ENCODE measurements around the gene GATB. TPM values are rescaled to one million over a fixed set of nuclear protein-coding genes. Genes with fewer than 3 reads are reported as not detected.

Gene GATB
- total and polyA plus RNA-seq, 5 donors = 87.5 to 182 (median 94.1) TPM

DNA sequence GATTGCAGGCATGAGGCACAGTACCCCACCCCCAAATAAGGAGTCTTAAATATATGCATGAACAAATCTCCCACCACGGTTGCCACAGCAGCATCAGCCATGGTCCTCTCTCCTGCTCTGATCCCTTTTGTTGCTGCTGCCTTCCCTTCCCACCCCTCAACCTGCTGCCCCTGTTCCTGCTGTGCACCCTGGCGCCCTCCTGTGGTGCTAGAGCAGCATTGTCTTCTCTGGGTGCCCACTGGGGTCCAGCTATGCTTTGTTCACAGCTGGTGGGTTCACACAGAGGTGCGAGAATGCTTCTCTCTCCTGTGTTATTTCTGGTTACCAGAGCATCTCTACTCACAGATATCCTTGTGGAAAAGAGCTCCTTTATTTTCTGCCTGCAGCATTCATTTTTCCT lies 116.2 kb downstream of the GATB start:
- Histone ChIP-seq H3K9me3 (ENCODE audit: control insufficient read depth, low read length) (no peaks in the 10 kb centered on the region), H3K27ac (ENCODE audit: low read length) (no peak overlapping the region), H3K4me1 (ENCODE audit: control insufficient read depth, insufficient read depth, low read length) (no peaks in the 10 kb centered on the region), H3K4me3 (ENCODE audit: low read length) (no peak overlapping the region), H3K27me3 (ENCODE audit: control insufficient read depth, insufficient read depth) (no peaks in the 10 kb centered on the region)
- 31% methylated on average over 3 of the region's 3 CpGs for WGBS
- intact Hi-C loops (cut with DNase I) = no loop called here
- DNase-seq = no peak
- no peak for ATAC-seq

DNA sequence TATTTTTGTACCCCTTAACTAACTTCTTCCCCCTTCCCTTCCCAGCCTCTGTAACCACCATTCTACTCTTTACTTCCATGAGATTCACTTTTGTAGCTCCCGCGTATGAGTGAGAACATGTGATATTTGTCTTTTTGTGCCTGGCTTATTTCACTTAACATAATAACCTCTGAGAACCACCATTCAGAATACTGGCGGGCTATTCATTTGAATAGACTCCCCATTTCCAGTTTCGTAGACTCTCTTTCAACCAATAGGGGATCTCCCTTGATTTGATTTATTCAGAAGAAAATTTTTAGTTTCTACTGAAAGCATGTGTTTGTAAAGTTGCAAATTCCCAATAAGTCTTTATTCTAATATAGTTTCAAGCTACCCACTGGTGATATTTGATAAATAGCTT lies 117.2 kb downstream of the GATB start:
- no peaks in the 10 kb centered on the region for H3K9me3 ChIP-seq (ENCODE audit: control insufficient read depth, low read length)
- WGBS = 93% methylated on average over 4 of the region's 4 CpGs
- DNase-seq (no peak), ATAC-seq (no peak)
- no peaks in the 10 kb centered on the region for H3K27me3 ChIP-seq (ENCODE audit: control insufficient read depth, insufficient read depth)
- no peak overlapping the region for H3K27ac ChIP-seq (ENCODE audit: low read length)
- H3K4me3 ChIP-seq (ENCODE audit: low read length) = no peak overlapping the region
- intact Hi-C loops (cut with DNase I) = no loop called here
- H3K4me1 ChIP-seq (ENCODE audit: control insufficient read depth, insufficient read depth, low read length) = no peaks in the 10 kb centered on the region

DNA sequence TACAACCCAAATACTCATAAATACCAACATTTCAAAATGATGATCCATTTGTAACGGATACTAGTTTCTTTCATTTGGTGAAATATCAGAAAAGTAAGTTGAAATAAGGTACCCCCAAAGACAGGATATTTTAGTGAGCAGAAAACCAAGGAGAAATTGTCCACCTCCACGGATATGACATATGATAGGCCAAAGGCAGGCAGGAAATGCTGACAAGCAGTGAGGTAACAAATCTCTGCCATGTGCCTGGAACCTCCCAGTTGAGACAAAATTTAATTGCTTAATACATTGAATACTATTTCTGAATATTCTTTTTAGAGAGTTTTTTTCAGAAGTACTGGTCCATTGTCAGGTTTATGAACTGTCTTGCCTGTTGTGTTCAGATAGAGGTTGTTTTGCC lies 118.8 kb downstream of the GATB start:
- Histone ChIP-seq H3K4me3 (ENCODE audit: low read length) (no peak overlapping the region), H3K27ac (ENCODE audit: low read length) (no peak overlapping the region), H3K27me3 (ENCODE audit: control insufficient read depth, insufficient read depth) (no peaks in the 10 kb centered on the region), H3K4me1 (ENCODE audit: control insufficient read depth, insufficient read depth, low read length) (no peaks in the 10 kb centered on the region), H3K9me3 (ENCODE audit: control insufficient read depth, low read length) (no peaks in the 10 kb centered on the region)
- intact Hi-C loops (cut with DNase I) = no loop called here
- DNase-seq = no peak
- no peak for ATAC-seq
- 81% methylated on average over 2 of the region's 2 CpGs for WGBS

DNA sequence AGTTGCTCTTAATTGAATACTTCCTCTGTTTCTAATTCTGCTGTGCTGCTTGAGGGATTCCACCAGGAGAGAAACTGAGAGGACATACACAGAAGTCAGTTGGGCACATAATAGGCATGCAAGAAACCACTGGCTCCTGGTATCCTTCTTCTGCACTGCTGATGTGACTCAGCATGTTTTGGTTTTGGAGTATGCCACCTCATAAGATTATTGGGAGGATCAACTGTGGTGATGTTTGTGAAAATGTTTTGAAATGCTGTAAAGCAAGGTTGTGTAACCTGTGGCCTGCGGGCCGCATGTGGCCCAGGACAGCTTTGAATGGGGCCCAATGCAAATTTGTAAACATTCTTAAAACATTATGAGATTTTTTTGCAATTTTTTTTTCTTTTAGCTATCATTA lies 119.6 kb downstream of the GATB start:
- no peak overlapping the region for H3K4me3 ChIP-seq (ENCODE audit: low read length)
- 94% methylated on average over 2 of the region's 2 CpGs for WGBS
- ATAC-seq = no peak

DNA sequence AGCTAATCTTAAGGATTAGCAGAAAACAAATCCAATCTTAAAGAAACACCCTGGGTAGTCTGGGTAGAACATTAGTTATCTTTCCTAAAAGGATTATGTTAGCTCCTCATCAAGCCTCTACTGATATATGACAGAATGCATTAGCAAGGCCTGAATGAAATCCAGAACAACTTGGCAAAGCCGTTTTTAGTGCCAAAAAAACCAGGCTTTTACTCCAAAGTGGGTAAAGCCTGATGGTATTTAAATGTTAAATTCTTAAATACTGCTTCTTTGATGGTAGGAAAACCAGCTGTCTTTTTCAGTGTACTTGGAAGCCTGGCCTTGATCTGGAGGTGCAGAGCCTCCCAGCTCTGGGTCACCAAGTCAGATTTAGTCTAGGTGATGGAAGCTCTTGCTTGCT lies 120.4 kb downstream of the GATB start:
- no peak for ATAC-seq
- 50% methylated on average over 1 of the region's 1 CpG for WGBS
- no peaks in the 10 kb centered on the region for H3K4me1 ChIP-seq (ENCODE audit: control insufficient read depth, insufficient read depth, low read length)
- no peaks in the 10 kb centered on the region for H3K27me3 ChIP-seq (ENCODE audit: control insufficient read depth, insufficient read depth)
- intact Hi-C loops (cut with DNase I) = no loop called here
- no peak for DNase-seq
- H3K9me3 ChIP-seq (ENCODE audit: control insufficient read depth, low read length) = no peaks in the 10 kb centered on the region
- H3K27ac ChIP-seq (ENCODE audit: low read length) = no peak overlapping the region
- no peak overlapping the region for H3K4me3 ChIP-seq (ENCODE audit: low read length)

More for the DNA sequence above, 119.6 kb downstream of the GATB start:
- no peaks in the 10 kb centered on the region for H3K9me3 ChIP-seq (ENCODE audit: control insufficient read depth, low read length)
- no peaks in the 10 kb centered on the region for H3K27me3 ChIP-seq (ENCODE audit: control insufficient read depth, insufficient read depth)
- no peak overlapping the region for H3K27ac ChIP-seq (ENCODE audit: low read length)
- no peaks in the 10 kb centered on the region for H3K4me1 ChIP-seq (ENCODE audit: control insufficient read depth, insufficient read depth, low read length)
- no peak for DNase-seq
- intact Hi-C loops (cut with DNase I) = no loop called here

DNA sequence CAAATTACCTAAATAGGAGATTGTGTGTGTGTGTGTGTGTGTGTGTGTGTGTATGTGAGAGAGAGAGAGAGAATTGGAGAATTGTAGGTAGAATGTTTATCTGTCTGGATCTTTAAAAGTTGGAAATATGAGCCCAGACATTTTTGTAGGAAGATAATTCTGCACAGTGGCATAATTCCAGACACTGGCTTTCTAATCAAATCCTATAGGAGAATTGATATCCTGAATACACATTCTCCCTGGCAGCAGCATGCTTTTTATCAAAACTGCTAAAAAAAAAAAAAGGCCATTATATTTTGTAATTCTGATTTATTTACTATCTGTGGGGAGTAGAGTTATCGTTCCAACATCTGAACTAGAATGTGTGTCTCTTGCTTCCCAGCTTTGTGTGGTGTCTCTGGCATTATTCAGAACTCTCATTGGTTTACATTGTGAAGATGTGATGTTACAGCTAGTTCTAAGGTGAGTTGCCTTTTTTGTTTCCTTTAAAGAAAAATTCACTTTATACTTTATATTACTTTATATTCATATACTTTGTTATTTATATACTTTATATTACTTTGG lies 122.4 kb downstream of the GATB start:
- Histone ChIP-seq H3K4me3 (ENCODE audit: low read length) (no peak overlapping the region), H3K9me3 (ENCODE audit: control insufficient read depth, low read length) (no peaks in the 10 kb centered on the region), H3K27ac (ENCODE audit: low read length) (no peak overlapping the region), H3K27me3 (ENCODE audit: control insufficient read depth, insufficient read depth) (no peaks in the 10 kb centered on the region), H3K4me1 (ENCODE audit: control insufficient read depth, insufficient read depth, low read length) (no peaks in the 10 kb centered on the region)
- DNase-seq (no peak), ATAC-seq (no peak)
- WGBS = 58% methylated on average over 1 of the region's 1 CpG
- intact Hi-C loops (cut with DNase I) = no loop called here

DNA sequence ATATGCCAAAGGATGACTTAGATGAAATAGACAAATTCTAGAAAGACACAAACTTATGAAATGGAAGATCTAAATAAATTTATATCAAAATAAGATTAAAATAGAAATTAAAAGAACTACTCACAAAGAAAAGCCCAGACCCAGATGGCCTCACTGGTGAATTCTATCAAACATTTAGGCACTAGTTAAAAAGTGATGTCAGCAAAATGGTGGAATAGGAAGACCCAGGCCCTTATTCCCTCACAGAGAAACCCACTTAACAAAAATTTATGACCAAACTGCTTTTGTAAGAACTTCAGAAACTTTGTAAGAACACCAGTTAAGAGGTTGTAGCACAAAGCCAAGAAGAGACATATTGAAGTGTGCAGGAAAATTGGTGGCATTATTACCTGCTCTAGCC lies 129.5 kb downstream of the GATB start:
- Histone ChIP-seq H3K4me3 (ENCODE audit: low read length) (no peak overlapping the region), H3K9me3 (ENCODE audit: control insufficient read depth, low read length) (no peaks in the 10 kb centered on the region), H3K4me1 (ENCODE audit: control insufficient read depth, insufficient read depth, low read length) (no peaks in the 10 kb centered on the region), H3K27ac (ENCODE audit: low read length) (no peak overlapping the region), H3K27me3 (ENCODE audit: control insufficient read depth, insufficient read depth) (no peaks in the 10 kb centered on the region)
- ATAC-seq (no peak), DNase-seq (no peak)
- intact Hi-C loops (cut with DNase I) = no loop called here

DNA sequence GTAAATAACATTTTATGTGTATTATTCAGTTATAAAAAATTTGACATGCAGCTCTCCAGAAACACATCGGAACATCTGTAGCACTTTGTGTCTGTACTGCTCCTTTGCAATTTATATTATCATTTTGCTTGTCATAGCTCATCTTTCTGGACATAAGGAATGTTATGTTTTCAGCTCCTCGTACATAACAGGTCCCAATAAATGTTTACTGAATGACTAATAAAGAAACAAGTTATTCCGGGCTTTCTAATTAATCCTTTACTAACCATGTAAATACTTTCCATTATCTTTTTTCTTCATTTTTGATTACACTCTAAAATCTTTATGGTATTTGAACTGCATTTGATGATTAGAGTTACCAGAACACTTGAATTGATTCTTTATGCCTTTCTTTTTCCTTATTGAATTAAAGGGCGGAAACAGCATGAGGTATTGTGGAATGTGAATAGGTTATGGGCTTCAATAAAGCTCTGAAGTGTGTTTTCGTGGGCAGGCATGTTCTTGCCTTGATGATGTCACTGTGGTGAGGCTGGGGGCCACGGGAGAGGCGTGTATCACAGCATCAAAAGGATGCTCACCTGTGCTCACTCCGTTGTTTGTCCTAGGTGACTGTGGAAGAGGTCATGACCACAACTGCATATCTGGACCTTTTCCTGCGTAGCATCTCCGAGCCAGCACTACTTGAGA lies 131.6 kb downstream of the GATB start:
- no peaks in the 10 kb centered on the region for H3K9me3 ChIP-seq (ENCODE audit: control insufficient read depth, low read length)
- no peak for DNase-seq
- intact Hi-C loops (cut with DNase I) = no loop called here
- H3K27me3 ChIP-seq (ENCODE audit: control insufficient read depth, insufficient read depth) = no peaks in the 10 kb centered on the region
- WGBS = 86% methylated on average over 10 of the region's 10 CpGs
- H3K4me1 ChIP-seq (ENCODE audit: control insufficient read depth, insufficient read depth, low read length) = no peaks in the 10 kb centered on the region
- H3K27ac ChIP-seq (ENCODE audit: low read length) = no peak overlapping the region
- no peak for ATAC-seq
- no peak overlapping the region for H3K4me3 ChIP-seq (ENCODE audit: low read length)

DNA sequence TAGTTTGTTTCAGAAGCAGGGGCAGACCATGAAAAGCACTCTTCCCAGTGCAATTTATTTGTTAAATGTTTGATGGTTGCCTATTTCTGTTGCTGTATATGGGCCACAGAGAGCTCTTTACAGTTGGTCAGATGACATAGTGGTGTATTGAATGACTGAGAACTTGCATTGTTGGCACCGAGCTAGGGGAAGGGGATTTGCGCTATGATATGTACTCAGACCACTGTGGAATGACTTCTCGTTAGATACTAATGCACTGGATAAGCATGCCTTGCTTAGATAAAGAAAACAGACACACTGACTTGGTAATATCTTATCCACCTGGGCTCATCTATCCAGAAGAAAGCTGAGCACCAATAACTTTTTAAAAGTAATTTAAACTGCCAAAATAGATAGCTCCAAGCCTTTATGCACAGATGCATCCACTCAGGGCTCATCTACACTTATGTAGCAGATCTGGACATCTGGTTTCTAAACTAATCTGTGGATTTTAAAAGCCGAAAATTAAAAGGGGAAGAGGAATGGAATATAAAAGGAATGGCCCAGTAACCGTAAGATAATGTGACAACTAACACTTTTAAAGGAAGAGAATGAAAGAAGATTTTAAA lies 132.7 kb downstream of the GATB start:
- 57% methylated on average over 5 of the region's 5 CpGs for WGBS
- intact Hi-C loops (cut with DNase I) = no loop called here
- Histone ChIP-seq H3K27me3 (ENCODE audit: control insufficient read depth, insufficient read depth) (no peaks in the 10 kb centered on the region), H3K4me1 (ENCODE audit: control insufficient read depth, insufficient read depth, low read length) (no peaks in the 10 kb centered on the region), H3K27ac (ENCODE audit: low read length) (no peak overlapping the region), H3K9me3 (ENCODE audit: control insufficient read depth, low read length) (no peaks in the 10 kb centered on the region), H3K4me3 (ENCODE audit: low read length) (no peak overlapping the region)
- no peak for DNase-seq
- ATAC-seq = no peak

DNA sequence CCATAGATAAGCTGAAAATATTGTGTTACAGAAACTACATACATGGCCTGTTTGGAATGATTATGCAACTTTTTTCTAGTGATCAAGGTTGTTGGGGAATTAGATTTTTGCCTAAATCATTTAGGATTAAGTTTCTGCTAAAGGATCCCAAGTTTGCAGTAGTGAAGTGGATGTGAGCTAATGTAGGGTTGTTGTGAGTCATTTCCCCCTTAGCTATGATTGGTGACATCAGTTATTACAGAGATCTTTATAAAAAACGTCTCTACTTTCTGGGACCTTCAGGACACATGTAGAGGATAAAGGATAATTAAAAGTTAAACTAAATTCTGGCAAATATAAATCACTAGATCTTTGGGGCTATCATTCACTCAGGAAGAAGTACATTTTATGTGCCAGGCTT lies 133.3 kb downstream of the GATB start:
- Histone ChIP-seq H3K4me3 (ENCODE audit: low read length) (no peak overlapping the region), H3K27ac (ENCODE audit: low read length) (no peak overlapping the region), H3K9me3 (ENCODE audit: control insufficient read depth, low read length) (no peaks in the 10 kb centered on the region), H3K4me1 (ENCODE audit: control insufficient read depth, insufficient read depth, low read length) (no peaks in the 10 kb centered on the region), H3K27me3 (ENCODE audit: control insufficient read depth, insufficient read depth) (no peaks in the 10 kb centered on the region)
- ATAC-seq = no peak
- DNase-seq = no peak
- 39% methylated on average over 1 of the region's 1 CpG for WGBS
- intact Hi-C loops (cut with DNase I) = no loop called here

DNA sequence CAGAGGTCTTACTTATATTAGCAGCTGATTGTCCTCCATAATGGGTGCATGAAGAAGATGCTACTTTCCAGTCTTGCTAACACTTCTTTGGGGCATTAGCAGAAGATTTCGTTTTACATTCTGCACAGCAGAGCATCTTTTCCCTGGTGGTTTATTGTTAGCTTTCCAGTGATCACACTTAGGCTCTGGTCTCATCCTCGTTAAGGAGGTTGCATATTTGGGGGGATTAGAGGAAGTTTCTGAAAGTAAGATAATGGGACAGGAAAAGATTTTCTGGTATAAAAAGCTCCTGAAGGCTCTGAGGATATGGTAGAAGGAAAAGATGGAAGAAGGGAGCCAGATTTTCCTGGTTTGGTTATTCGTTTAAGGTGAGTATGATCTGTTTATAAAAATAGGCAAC lies 134.1 kb downstream of the GATB start:
- Histone ChIP-seq H3K4me3 (ENCODE audit: low read length) (no peak overlapping the region), H3K9me3 (ENCODE audit: control insufficient read depth, low read length) (no peaks in the 10 kb centered on the region), H3K27ac (ENCODE audit: low read length) (no peak overlapping the region), H3K27me3 (ENCODE audit: control insufficient read depth, insufficient read depth) (no peaks in the 10 kb centered on the region), H3K4me1 (ENCODE audit: control insufficient read depth, insufficient read depth, low read length) (no peaks in the 10 kb centered on the region)
- no peak for DNase-seq
- intact Hi-C loops (cut with DNase I) = no loop called here
- ATAC-seq = no peak
- WGBS = 60% methylated on average over 3 of the region's 3 CpGs

Measured in right cardiac atrium (tissue), 5 donors.